Mucosa of gallbladder (tissue), 1 donor: ENCODE results near the gene FBXO21. TPM values are rescaled to one million over a fixed set of nuclear protein-coding genes. Genes with fewer than 3 reads are reported as not detected.
A peak's percentile ranks its signal among the peaks of the same experiment; 100 is the strongest.
"Not testable (repeated sequence)": the region's sequence is repeated elsewhere in the genome, so short reads cannot be mapped to it uniquely, and the experiment has no call there.

Experiments used
- DNase-seq: peaks from one replicate; pipeline ENCODE4 v3.0.0-alpha.2; 2020; ENCODE audit warnings: low spot score
- total RNA-seq: library from RNA; stranded (reverse); gene quantifications from one replicate; pipeline ENCODE4 v1.2.1, GENCODE V29; 2021
- donor health status: DM: no; HTN: no; CAD: no.

The FBXO21 gene
- total RNA-seq, result 69.4 TPM

GRCh38 chr12:117190210-117190781 lies at the start of gene FBXO21:
FBXO21 (minus strand) TSS chr12:117190470; CDS start chr12:117190456, 14 bp downstream.
- peak; percentile 91 for DNase-seq

GRCh38 chr12:117236456-117237001 lies 46.3 kb upstream of the FBXO21 start:
- peak; percentile 80 for DNase-seq

GRCh38 chr12:117235261-117235660 lies 45.0 kb upstream of the FBXO21 start:
- DNase-seq, result no peak

DNA sequence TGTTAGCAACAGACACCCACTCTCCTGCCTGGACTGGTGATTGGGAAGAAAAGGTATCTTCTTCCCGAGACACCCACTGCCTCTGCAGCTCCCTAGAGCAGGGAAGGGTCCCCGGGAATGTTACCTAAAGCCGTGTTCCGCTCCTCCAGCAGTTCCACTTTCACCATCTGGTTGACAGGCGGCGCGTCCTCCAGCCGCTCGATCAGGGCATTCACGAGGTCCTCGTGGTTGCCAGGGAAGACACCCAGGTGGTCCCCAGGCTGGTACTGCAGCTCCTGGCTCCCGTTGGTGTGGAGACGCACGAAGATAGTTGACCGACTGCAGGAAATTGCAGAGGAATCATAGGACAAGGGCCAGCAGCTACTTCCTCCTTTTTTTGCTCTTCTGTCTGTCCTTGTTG lies 44.2 kb upstream of the FBXO21 start:
- no peak for DNase-seq

- no peak for DNase-seq
Observed at GRCh38 chr12:117231750-117232149, 41.5 kb upstream of the FBXO21 start.

DNA sequence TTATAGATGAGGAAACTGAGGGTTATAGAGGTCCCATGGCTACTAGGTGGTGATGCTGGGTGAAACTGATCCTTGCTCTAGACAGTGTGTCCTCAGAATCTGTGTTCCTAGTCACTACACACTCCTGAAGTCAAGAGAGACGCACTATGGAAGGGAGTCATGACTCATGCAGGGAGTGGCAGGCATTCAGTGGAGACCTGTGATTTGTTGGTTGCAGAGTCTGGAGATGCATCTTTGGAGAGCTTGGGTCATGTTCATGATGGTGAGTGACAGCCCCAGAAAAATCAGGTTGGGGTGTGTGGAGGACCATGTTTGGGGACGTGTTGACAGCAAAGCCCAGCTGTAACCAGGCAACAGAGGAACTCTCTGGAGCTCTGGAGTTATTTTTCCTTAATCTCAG lies 38.0 kb upstream of the FBXO21 start:
- DNase-seq, result no peak

- DNase-seq, result no peak
Observed at GRCh38 chr12:117227000-117227653, 36.9 kb upstream of the FBXO21 start.

DNA sequence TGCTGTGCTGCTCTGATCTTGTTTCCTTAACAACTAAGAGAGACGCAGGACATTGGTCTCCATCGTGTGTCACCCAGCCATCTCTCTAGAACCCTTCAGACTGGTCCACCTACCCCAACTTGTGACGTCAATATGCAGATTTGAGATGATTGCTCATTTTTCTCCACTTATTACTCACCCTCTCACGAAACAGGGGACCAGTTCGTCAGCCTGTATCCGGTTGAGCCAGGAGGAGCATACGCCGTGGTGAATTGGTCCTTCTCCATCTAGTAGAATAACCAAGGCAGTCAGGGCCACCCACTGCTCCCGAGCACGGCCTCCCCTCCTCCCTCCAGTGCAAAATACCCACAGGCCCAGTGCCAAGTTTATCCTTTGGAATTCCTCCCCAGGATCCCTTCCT lies 36.2 kb upstream of the FBXO21 start:
- DNase-seq, result no peak

GRCh38 chr12:117225179-117225578 lies 34.9 kb upstream of the FBXO21 start:
- DNase-seq, result no peak

GRCh38 chr12:117220947-117221346 lies 30.7 kb upstream of the FBXO21 start:
- not testable (repeated sequence) for DNase-seq

GRCh38 chr12:117218149-117218548 lies 27.9 kb upstream of the FBXO21 start:
- no peak for DNase-seq

GRCh38 chr12:117216686-117217085 lies 26.4 kb upstream of the FBXO21 start:
- DNase-seq, result no peak

- no peak for DNase-seq
Observed at GRCh38 chr12:117214797-117215196, 24.5 kb upstream of the FBXO21 start.

DNA sequence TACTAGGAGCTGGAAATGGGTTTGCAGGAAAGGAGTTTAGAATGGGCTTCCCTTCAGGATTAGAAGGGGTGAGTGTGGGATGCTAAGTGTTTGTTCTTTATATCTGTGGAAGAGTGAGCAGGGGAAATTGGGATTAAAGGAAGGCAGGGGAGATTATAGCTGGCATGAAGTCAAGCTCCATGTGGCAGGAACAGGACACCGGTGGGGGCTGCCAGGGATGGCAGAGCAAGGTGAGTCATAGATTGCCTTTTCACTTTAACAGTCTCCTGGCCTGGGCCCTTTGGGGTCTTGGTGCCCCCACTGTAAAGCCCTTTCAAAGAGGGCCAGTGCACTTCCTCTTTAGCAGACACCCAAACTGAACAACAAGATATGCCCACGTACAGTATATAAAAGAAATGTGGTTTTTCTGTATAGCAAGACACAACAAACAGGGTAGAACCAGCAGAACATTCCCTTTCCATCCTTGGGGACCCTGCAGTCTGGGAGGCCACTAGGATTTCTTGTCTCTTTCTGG lies 23.1 kb upstream of the FBXO21 start:
- DNase-seq, result no peak

- peak; percentile 75 for DNase-seq
Observed at GRCh38 chr12:117212563-117213190, 22.4 kb upstream of the FBXO21 start.

DNA sequence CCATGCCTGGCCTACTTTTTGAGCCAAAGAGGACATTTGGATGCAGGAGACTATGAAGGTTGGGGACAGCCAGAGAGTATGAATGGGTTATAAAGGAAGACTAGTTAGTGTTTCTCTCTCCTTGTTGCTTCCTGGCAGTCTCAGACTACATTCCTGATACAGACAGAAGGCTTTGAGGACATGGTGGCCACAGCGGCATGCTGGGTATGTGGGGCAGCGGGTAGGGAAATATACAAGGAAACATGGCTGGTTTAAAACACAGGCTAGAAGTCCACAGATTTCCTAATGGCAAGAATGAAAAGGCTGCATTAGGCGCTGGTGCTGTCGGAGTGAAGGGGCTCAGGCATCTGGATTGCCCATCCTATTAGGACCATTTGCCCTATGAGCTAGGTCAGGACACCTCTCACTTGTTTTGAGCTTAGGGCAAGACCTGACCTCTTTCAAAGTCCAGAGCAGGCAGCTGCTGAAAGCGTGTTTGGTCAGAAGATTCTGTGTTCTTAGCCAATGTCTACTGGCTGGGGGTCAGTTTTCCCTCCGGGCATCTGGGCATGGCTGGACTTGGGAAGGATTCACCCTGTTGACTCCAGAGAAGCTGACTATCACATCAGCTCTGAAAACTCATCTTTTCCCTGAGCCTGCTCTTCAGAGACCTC lies 20.1 kb upstream of the FBXO21 start:
- DNase-seq, result no peak

DNA sequence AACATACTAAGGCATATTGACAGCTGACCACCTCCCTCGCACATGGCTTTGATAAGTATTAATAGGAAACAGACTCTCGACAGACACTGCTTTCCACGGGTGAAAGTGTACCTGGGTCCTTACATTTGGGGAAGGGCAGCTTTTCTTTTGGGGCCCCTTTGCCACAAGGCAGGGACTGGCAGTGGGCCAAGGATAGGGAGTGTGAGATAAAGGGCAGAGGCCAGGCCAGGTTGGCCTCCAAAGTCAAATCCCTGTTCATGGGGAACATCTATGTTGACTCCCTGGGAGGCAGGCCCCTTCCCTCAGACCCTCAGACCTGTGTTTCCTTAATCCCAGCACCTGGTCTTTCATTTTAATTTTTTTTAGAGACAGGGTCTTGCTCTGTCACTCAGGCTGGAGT lies 19.4 kb upstream of the FBXO21 start:
- no peak for DNase-seq

GRCh38 chr12:117208811-117209455 lies 18.7 kb upstream of the FBXO21 start:
- no peak for DNase-seq

- DNase-seq, result no peak
Observed at GRCh38 chr12:117208206-117208605, 17.9 kb upstream of the FBXO21 start.

DNA sequence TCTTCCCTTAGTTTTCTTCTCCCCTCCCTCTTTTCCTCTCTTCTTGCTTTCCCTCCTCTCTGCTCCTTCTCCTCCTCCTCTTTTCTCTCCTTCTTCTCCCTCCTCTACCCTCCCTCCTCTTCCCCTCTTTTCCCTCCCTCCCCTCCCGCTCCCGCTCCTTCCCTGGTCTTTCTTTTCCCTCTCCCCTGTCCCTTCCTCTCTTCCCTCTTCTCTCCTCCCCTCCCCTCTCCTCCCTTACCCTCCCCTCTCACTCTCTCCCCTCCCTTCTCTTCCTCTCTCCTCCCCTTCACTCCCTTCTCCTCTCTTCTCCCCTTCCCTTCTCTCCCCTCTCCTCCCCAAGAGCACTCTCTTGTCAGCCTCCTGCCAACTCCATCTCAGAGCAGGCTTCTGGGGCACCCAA lies 17.4 kb upstream of the FBXO21 start:
- no peak for DNase-seq

DNA sequence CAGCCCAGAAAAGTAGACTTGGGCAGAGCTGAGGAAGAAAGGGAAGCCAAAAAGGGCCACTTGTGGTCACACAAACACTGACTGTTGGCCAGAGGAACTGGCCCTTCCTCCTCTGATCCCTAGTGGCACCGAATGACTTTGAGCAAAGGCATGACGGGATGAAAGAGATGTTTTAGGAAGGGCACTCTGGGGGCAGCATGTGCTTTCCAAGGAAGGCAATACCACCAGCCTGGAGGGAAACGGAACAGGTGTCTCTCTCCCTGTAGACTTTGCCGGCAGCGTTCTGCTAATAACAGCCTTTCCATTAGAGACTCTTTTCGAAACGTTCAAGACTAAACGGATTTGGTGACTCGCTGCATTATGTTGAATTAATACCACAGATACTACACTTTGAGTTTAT lies 12.3 kb upstream of the FBXO21 start:
- DNase-seq, result no peak

GRCh38 chr12:117202033-117202432 lies 11.8 kb upstream of the FBXO21 start:
- DNase-seq, result no peak
